GM18508 (cell line): Measurements from ENCODE around the gene SYDE1.

ENCODE experiments used
- ATAC-seq: cut with Tn5 transposase; IDR thresholded peaks from one replicate; pipeline ENCODE4 v1.9.1; 2021; ENCODE audit warnings: moderate number of reproducible peaks; ENCODE audit not compliant: insufficient read depth, unreplicated experiment

Gene SYDE1

DNA sequence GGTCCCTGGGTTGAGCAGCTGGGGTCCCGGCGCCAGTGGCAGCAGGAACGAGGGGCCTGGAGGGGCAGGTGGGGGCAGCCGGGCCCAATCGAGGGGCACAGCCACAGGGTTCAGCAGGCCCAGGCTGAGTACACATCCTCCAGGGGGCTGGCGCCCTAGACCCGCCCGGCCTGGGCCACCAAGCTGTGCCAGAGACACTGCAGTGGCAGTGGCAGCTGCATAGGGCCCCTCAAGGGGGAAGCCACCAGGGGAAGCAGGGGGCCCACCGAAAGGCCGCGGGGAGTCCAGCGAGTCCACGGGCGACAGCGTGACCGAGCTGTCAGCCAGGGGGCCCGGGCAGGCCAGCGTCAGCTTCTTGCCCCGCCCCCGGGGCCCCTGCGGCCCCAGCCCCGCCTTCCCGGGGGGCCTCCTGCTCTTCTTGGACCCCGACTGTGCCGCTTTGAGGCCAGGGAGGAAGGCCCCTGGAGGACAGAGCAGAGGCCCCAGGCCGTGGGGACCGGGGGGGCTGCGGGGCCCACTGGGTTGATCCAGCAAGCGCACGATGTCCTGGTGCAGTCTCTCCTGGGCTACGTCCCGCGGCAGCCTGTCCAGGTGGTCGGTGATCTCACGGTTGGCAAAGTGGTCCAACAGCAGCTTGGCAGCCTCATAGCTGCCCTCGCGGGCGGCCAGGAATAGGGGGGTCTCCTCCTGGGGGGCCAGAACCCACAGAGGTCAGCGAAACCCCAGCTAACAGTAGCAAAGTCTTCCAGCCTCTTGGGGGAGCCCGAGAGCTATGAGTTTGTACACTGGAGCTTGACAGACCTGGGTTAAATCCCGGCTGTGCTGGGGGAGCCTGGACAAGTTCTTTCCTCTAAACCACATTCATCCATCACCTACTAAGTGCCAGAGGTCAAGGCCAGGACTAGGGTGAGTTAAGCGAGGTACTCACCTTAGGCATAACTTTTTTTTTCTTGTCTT lies 54.1 kb downstream of the SYDE1 start:
- ATAC-seq, result no peak
